ENCODE results near the gene GALNT15.

The GALNT15 gene

DNA sequence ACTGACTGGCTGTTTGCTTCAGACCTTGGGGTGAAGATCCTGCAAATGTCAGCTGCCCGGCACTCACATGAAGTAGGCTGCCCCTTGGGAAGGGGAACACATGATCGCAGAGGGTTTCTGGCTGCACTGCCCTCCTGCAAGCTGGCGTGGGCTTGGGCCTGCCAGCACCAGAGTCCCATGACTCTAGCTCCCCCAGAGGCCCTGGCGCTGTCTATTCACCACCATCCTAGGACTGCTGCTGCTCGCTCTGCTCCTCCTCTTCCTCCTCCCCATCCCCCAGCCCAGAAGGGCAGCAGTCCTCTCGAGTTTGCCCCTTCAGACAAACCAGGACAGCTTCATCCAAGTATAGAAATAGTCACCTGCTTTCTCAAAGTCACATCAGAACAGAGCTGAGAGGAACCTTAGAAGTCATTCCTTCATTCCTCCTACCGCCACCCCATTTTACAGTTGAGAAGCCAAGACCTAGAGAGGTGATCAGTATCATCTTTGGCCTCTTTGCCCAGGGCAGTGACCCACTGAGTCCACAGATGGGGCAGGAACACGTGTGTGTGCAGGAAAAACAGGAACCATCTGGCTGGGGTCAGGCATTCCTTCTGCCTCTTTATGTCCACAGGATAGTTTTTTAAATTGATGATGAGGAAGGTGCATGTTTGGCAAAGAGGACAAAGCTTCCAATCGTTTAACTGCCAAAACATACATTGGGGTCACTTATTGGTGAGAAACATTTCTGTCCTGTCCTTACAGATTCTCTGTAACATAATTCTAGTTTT lies 77.0 kb downstream of the GALNT15 start:
- in situ Hi-C loops (cut with MboI; ENCODE audit: low sequenced_read_pairs): no loop called here

DNA sequence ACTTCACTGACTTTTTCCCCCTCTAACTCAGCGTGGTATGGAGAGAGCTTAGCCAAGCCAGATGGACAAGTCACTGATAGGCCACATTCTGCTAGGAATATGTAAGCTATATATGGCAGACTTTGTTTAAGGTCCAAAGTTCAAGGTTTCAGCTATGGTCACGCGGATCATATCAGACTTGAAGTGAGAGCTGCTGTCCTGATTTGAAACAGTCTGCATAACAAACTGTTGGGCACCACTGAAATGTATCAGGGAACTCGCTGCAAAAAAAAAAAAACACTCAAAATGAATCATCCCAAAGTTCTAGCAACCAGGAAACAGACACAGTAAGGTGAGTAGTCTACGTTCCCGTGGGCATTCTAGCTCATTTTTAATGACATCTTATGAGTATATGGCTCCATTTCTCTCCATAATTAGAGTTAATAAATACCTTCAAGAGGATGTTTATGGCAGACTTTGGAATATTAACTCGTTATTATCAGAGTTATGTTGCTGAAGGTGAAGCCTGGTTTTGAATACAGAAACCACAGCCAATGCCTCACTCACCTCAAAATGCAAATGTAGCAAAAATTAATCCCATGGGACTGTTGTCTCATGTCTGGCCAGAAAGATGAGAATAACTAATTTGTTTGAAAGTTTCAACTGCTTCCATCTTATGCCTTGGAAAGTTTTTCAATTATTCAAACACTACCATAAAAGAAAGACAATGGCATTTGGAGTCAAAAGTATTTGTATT lies 77.9 kb downstream of the GALNT15 start:
- in situ Hi-C loops (cut with MboI; ENCODE audit: low sequenced_read_pairs): no loop called here

GRCh38 chr3:16252988-16253387 lies 78.5 kb downstream of the GALNT15 start:
- in situ Hi-C loops (cut with MboI; ENCODE audit: low sequenced_read_pairs): no loop called here

DNA sequence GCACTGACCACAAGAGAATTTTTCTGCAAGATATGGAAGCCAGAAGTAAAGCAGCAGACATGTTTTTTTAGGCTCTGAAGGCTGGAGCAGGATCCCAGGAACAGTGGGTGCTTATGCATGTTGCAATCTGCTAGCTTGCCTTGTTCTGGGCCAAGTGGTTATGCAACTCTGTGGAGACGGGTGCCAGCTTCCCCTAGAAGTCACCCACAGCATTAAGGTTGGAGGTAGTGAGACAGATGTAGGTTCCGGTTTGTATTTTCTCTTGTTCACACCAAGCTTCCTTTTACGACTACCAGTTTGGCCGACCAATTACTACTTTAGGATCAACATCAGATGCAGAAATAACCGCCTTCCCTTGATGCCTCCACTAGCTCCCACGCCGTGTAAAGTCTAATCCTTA lies 79.1 kb downstream of the GALNT15 start:
- in situ Hi-C loops (cut with MboI; ENCODE audit: low sequenced_read_pairs): no loop called here

DNA sequence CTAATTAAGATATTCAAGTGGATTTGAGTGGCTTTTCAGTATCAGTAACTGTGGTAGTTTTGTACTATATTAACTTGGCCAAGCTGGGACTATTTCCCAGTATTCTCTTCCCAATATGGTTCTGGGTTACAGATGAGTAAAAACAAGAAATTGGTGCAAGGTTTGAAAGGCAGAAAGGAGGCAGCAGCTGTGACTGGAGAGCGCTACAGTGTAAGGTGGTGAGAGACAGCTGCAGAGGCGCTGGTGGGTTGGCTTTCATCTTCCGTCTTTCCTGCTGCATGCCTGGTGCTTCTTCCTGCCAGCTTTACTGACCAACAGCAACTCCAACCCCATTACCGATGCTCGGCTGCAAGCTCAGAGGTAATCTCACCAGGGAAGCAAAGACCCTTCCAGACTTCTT lies 80.4 kb downstream of the GALNT15 start:
- in situ Hi-C loops (cut with MboI; ENCODE audit: low sequenced_read_pairs): no loop called here

DNA sequence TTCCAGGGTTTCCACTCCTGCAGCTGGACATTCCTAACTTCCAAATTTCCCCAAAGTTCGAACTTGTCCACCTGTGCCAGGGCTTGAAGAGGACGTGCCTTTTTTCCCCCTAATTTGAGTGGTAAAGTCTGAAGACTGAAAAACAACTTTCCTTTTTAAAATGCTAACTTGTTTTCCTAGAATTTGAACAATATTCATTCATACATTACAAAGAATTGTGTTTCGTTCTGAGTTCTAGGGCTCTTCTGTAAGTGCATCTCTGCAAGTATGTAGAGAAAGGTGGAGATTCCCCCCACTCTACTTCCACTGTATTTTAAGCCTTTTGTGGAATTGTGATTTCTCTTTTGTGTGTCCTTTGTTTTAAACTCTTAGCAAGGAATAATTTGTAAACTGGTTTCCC lies 80.8 kb downstream of the GALNT15 start:
- in situ Hi-C loops (cut with MboI; ENCODE audit: low sequenced_read_pairs): no loop called here

DNA sequence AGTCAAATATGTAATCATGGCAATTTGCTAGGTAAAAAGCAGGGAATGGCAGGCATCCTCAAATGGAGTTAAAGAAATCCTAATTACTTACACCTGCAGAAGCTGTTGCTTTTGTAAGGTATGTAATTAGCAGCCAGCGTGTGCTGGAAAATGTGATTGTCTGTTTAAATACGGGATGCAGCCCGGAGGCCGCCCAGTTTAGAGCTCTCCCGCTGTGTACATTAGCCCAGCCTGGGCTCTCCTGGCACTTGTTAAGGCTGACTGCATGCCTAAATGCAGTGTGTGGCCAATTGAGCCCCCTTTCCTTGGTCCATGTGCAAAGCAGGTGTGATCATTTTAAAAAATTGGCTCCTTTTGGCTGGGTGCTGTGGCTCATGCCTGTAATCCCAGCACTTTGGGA lies 81.2 kb downstream of the GALNT15 start:
- in situ Hi-C loops (cut with MboI; ENCODE audit: low sequenced_read_pairs): no loop called here

- in situ Hi-C loops (cut with MboI; ENCODE audit: low sequenced_read_pairs): no loop called here
Measured at GRCh38 chr3:16257309-16257708, 82.8 kb downstream of the GALNT15 start.

- in situ Hi-C loops (cut with MboI; ENCODE audit: low sequenced_read_pairs): no loop called here
Measured at GRCh38 chr3:16258177-16258576, 83.7 kb downstream of the GALNT15 start.

GRCh38 chr3:16258866-16259265 lies 84.4 kb downstream of the GALNT15 start:
- in situ Hi-C loops (cut with MboI; ENCODE audit: low sequenced_read_pairs): no loop called here

- in situ Hi-C loops (cut with MboI; ENCODE audit: low sequenced_read_pairs): no loop called here
Measured at GRCh38 chr3:16260046-16260445, 85.6 kb downstream of the GALNT15 start.

DNA sequence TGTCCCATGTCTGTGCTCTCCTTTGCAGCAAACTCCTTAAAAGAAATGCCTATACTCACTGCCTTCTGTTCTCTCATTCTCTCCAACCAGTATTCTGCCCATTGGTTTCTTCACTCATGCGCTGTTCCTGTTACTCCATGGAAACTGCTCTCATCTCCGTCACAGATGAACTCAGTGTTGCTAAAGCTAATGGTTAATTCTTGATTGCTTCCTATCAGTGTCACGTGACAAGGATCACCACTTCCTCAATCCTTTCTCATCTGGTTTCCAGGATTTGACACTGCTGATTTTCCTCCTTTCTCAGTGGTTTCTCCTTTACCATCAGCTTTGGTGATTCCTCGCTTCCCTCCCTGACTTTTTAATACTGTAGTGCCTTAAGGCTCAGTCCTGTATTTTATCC lies 87.7 kb downstream of the GALNT15 start:
- in situ Hi-C loops (cut with MboI; ENCODE audit: low sequenced_read_pairs): no loop called here

DNA sequence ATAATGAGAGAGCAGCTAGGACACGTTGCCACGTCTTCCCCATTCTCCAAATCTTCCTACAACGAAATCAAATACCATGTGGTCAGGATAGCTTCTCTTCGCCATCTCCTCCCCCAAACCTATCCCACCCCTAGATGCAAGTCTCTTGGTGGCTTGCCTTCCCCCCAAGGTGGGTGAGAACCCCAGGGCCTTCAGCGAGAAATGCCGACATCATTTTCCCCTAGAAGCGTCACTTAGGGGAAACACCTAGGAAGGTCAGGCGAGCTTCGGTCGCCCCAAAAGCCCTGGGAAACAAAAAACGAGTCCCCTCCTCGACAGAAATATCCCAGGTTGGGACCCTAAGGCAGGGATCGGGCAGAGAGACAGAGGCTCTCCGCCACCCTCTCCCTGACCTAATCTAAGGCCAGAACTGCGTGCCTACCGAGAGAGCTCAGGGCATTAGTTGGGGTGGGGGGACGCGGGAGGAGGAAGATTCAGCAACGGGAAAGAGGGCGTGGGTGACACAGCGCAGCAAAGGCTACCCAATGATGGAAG lies 89.8 kb downstream of the GALNT15 start:
- in situ Hi-C loops (cut with MboI; ENCODE audit: low sequenced_read_pairs): no loop called here

DNA sequence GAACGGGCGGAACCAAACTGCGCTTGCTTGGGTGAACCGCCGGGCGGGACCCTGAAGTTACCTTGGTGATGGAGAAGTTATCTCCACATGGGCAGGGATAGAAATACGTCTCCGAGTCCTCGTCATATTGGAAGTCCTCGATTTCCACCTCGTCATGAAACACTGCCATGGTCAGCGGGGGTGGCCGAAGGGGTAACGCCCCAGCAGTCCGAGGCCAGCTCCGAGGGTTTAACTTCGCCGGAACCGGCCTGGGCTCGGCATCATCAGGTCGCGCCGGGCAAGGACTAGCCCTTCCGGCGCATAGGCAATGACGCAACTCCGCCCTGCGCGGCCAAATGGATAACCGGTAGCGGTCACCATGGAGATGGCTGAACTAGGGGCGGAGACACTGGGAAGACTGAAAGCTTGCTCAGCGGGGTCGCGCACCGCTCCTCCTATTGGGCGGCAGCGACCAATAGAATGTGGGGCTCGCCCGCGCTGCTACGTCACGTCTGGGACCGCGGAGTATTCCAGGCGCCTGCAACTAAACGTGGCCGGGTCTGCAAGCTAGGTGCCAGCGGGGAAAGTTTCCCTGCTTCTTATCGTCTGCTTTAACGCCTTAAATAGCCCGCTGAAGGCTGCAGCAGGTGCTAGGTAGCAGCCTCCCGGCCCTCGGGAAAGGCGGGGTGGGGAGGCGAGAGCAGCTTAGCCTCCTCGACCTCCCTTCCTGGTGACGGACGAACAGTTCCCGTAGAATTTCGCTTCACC lies 90.4 kb downstream of the GALNT15 start, which contains the start of the genes DPH3 and OXNAD1:
TSS of gene DPH3 (minus strand) at position 236 of the 747 bp plus-strand sequence. CDS start at position 169, 67 bp downstream.
TSS of gene OXNAD1 (plus strand) at position 505 of the 747 bp plus-strand sequence. CDS start 5,741 bp downstream, outside the sequence.
- in situ Hi-C loops (cut with MboI; ENCODE audit: low sequenced_read_pairs): no loop called here

- in situ Hi-C loops (cut with MboI; ENCODE audit: low sequenced_read_pairs): no loop called here
Measured at GRCh38 chr3:16265455-16265786, 90.9 kb downstream of the GALNT15 start.

GRCh38 chr3:16266714-16267113 lies 92.2 kb downstream of the GALNT15 start:
- in situ Hi-C loops (cut with MboI; ENCODE audit: low sequenced_read_pairs): no loop called here

- in situ Hi-C loops (cut with MboI; ENCODE audit: low sequenced_read_pairs): loop anchor here (10.0 kb wide), 1 partner anchor 284 kb away; no protein-coding TSS in a partner anchor
Measured at GRCh38 chr3:16270855-16271254, 96.4 kb downstream of the GALNT15 start.

GRCh38 chr3:16272588-16272987 lies 98.1 kb downstream of the GALNT15 start:
- in situ Hi-C loops (cut with MboI; ENCODE audit: low sequenced_read_pairs): loop anchor here (10.0 kb wide), 1 partner anchor 282 kb away; no protein-coding TSS in a partner anchor

GRCh38 chr3:16273867-16274266 lies 99.4 kb downstream of the GALNT15 start:
- in situ Hi-C loops (cut with MboI; ENCODE audit: low sequenced_read_pairs): loop anchor here (10.0 kb wide), 1 partner anchor 281 kb away; no protein-coding TSS in a partner anchor

GRCh38 chr3:16277471-16277870 lies 103.0 kb downstream of the GALNT15 start:
- in situ Hi-C loops (cut with MboI; ENCODE audit: low sequenced_read_pairs): loop anchor here (10.0 to 25.0 kb wide), 2 partner anchors 277 to 960 kb away; no protein-coding TSS in a partner anchor

All from HL-60/S4 (cell line).